Keratinocyte (primary cell): Measurements from ENCODE around the gene RBM47. TPM values are rescaled to one million over a fixed set of nuclear protein-coding genes. Genes with fewer than 3 reads are reported as not detected.

Source experiments
- DNase-seq: peaks from one replicate; pipeline ENCODE4 v3.0.0-alpha.2; 2011; ENCODE audit warnings: low read depth, missing footprints, low spot score
- FAIRE-seq: peaks from 2 replicates; lab custom pipeline; 2011; peaks lifted over from hg19 to GRCh38; lab: Jason Lieb, UNC
- H2AFZ ChIP-seq: 2 replicates; pipeline ENCODE4 v1.6.0; 2012; ENCODE audit warnings: low read length, control low read depth, inconsistent platforms; ENCODE audit not compliant: control insufficient read depth
- H3K27ac ChIP-seq: 2 replicates; pipeline ENCODE4 v1.5.1; 2011; ENCODE audit warnings: low read length; ENCODE audit not compliant: control insufficient read depth, insufficient read depth
- H3K27me3 ChIP-seq: 3 replicates; pipeline ENCODE4 v1.6.0; 2011; ENCODE audit warnings: low read length; ENCODE audit not compliant: control insufficient read depth, insufficient read depth; ENCODE audit errors: extremely low read depth
- H3K36me3 ChIP-seq, 2 experiments: 2 replicates in 1 of 2; 3 replicates in 1 of 2; pipeline ENCODE4 v1.5.1; 2011; ENCODE audit warnings: low read length in 2 of 2, mild to moderate bottlenecking in 1 of 2; ENCODE audit not compliant: control insufficient read depth in 2 of 2, insufficient read depth in 2 of 2; ENCODE audit errors: extremely low read depth in 1 of 2
- H3K4me1 ChIP-seq: 3 replicates; pipeline ENCODE4 v1.5.1; 2011; ENCODE audit warnings: low read length; ENCODE audit not compliant: control insufficient read depth, insufficient read depth; ENCODE audit errors: extremely low read depth
- H3K4me2 ChIP-seq: 3 replicates; pipeline ENCODE4 v1.6.0; 2011; ENCODE audit warnings: low read depth, low read length; ENCODE audit not compliant: control insufficient read depth, insufficient read depth; ENCODE audit errors: extremely low read depth
- H3K4me3 ChIP-seq, 3 experiments: fragments of 200-600 bp in 1 of 3; sonication (generic) in 1 of 3; 2 replicates in 2 of 3; 3 replicates in 1 of 3; pipeline ENCODE4 v1.5.1; 2011 to 2016; ENCODE audit warnings: low read length in 3 of 3, mild to moderate bottlenecking in 3 of 3, control low read depth in 2 of 3, inconsistent platforms in 1 of 3, low read depth in 1 of 3, mixed read lengths in 1 of 3, mixed run types in 1 of 3, moderate library complexity in 1 of 3; ENCODE audit not compliant: control insufficient read depth in 2 of 3, insufficient read depth in 2 of 3; ENCODE audit errors: extremely low read depth in 1 of 3
- H3K79me2 ChIP-seq: 2 replicates; pipeline ENCODE4 v1.6.0; 2012; ENCODE audit warnings: low read length; ENCODE audit not compliant: control insufficient read depth, insufficient read depth
- H3K9ac ChIP-seq: 3 replicates; pipeline ENCODE4 v1.6.0; 2011; ENCODE audit warnings: low read length; ENCODE audit not compliant: control insufficient read depth, insufficient read depth; ENCODE audit errors: extremely low read depth
- H3K9me1 ChIP-seq: 3 replicates; pipeline ENCODE4 v1.6.0; 2011; ENCODE audit warnings: low read length; ENCODE audit not compliant: control insufficient read depth, insufficient read depth; ENCODE audit errors: extremely low read depth
- H3K9me3 ChIP-seq: 2 replicates; pipeline ENCODE4 v1.5.1; 2012; ENCODE audit warnings: low read depth, low read length; ENCODE audit not compliant: control insufficient read depth
- H4K20me1 ChIP-seq: 3 replicates; pipeline ENCODE4 v1.6.0; 2011; ENCODE audit warnings: low read length; ENCODE audit not compliant: control insufficient read depth, insufficient read depth; ENCODE audit errors: extremely low read depth
- EZH2 ChIP-seq: IDR thresholded peaks from one replicate; pipeline ENCODE4 v1.6.1; 2012; ENCODE audit warnings: inconsistent platforms, mild to moderate bottlenecking, low read length, moderate library complexity
- dilution Hi-C: fragments of 300-500 bp; cut with MboI; formaldehyde crosslinking; loops from one replicate; pipeline ENCODE4 v1.7.0; 2020; ENCODE audit warnings: low sequenced_read_pairs; ENCODE audit not compliant: extremely low pct_ligation_motif_present
- polyA plus RNA-seq, 5 experiments: library from polyadenylated mRNA; depleted of rRNA in 3 of 5; stranded (reverse) in 3 of 5; stranded (forward) in 1 of 5; unstranded in 1 of 5; fragments of >200 nt; gene quantifications; 1 replicate in 1 of 5; 2 replicates in 3 of 5; 3 replicates in 1 of 5; pipeline versions ENCODE4 v1.2.1 to v1.2.3, GENCODE V29; 2011 to 2012; ENCODE audit warnings: missing spikeins in 2 of 5, low read depth in 1 of 5, low replicate concordance in 1 of 5
- TF ChIP-seq, protein P1 (sequence below), 3 experiments: IDR thresholded peaks in 1 of 3; conservative IDR thresholded peaks in 1 of 3; optimal IDR thresholded peaks in 1 of 3; 2 replicates in 2 of 3; 3 replicates in 1 of 3; pipeline versions ENCODE3 to v1.5.1; 2011; ENCODE audit warnings: low read length in 3 of 3, mild to moderate bottlenecking in 3 of 3, moderate library complexity in 2 of 3, control low read depth in 1 of 3, inconsistent platforms in 1 of 3; ENCODE audit not compliant: insufficient read depth in 2 of 3; ENCODE audit errors: extremely low read depth in 1 of 3

RBM47 gene
- polyA plus RNA-seq, 1 donor (not counting 4 experiments of a cell fraction or from before 2014, with no cell fraction given): 6.9 TPM

DNA sequence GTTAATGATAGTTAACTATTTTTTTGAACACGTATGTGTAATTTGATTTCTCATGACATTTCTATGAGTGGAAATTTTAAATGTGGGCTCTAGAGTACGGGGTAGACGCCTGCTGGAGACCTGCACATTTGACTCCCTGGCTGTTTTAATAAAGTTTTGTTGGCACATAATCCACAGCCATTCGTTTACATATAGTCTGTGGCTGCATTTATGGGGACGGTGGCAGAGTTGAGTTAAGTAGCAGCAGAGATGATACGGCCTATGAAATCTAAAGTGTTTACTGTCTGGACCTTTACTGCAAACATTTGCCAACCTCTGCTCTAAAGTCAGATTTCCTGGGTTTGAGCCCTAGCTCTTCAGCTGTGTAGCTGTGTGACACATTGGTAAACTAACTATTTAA lies 175.8 kb downstream of the RBM47 start:
- TF ChIP-seq EZH2: no peak
- TF ChIP-seq, protein P1, sequence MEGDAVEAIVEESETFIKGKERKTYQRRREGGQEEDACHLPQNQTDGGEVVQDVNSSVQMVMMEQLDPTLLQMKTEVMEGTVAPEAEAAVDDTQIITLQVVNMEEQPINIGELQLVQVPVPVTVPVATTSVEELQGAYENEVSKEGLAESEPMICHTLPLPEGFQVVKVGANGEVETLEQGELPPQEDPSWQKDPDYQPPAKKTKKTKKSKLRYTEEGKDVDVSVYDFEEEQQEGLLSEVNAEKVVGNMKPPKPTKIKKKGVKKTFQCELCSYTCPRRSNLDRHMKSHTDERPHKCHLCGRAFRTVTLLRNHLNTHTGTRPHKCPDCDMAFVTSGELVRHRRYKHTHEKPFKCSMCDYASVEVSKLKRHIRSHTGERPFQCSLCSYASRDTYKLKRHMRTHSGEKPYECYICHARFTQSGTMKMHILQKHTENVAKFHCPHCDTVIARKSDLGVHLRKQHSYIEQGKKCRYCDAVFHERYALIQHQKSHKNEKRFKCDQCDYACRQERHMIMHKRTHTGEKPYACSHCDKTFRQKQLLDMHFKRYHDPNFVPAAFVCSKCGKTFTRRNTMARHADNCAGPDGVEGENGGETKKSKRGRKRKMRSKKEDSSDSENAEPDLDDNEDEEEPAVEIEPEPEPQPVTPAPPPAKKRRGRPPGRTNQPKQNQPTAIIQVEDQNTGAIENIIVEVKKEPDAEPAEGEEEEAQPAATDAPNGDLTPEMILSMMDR (optimal IDR thresholded peaks at IDR 0.05 in 1 of 3, IDR thresholded peaks at IDR 0.05 in 1 of 3, conservative IDR thresholded peaks at IDR 0.05 in 1 of 3; ENCODE audit: extremely low read depth in 1 of 3, insufficient read depth in 2 of 3, low read length in 3 of 3): no peak
- Histone ChIP-seq H3K9me3 (no peaks in the 10 kb centered on the region), H3K4me3 (no peak overlapping the region), H3K4me1 (no peaks in the 10 kb centered on the region), H3K4me2 (no peak overlapping the region), H3K79me2 (no peaks in the 10 kb centered on the region), H2AFZ (no peak overlapping the region), H3K27me3 (no peaks in the 10 kb centered on the region), H3K9ac (no peak overlapping the region), H3K9me1 (no peaks in the 10 kb centered on the region), H4K20me1 (no peaks in the 10 kb centered on the region), H3K36me3 (no peaks in the 10 kb centered on the region), H3K27ac (no peak overlapping the region)
- FAIRE-seq (no peak), DNase-seq (no peak)
- dilution Hi-C loops: no loop called here

DNA sequence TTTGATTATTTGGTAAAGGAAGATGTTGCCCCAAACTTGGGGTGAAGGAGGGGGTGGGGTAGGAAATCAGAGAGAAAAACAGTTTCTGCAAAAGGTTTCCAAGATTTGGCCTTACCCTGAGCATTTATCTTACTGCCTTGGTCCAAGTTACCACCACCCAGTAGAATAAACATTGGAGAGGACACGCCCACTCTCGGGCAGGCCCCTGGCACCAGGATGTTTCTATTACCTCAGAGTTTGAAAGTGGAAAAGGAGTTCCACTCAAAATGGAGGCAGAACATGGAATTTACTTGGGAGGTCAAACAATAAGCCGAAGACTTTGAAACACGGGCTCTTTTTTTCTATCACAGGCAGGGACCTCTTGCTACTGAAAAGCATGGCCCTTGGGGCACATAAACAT lies 180.8 kb downstream of the RBM47 start:
- Histone ChIP-seq H4K20me1 (no peaks in the 10 kb centered on the region), H3K79me2 (no peaks in the 10 kb centered on the region), H3K4me3 (no peak overlapping the region), H3K4me2 (no peak overlapping the region), H3K27ac (no peak overlapping the region), H2AFZ (no peak overlapping the region), H3K9me1 (no peaks in the 10 kb centered on the region), H3K36me3 (no peaks in the 10 kb centered on the region), H3K9me3 (no peaks in the 10 kb centered on the region), H3K4me1 (peaks cover 16% of the 10 kb centered on the region), H3K27me3 (no peaks in the 10 kb centered on the region), H3K9ac (no peak overlapping the region)
- TF ChIP-seq, protein P1 (optimal IDR thresholded peaks at IDR 0.05 in 1 of 3, IDR thresholded peaks at IDR 0.05 in 1 of 3, conservative IDR thresholded peaks at IDR 0.05 in 1 of 3; ENCODE audit: extremely low read depth in 1 of 3, insufficient read depth in 2 of 3, low read length in 3 of 3): no peak
- TF ChIP-seq EZH2: no peak
- dilution Hi-C loops: no loop called here
- DNase-seq: no peak
- no peak for FAIRE-seq
